ENCODE results near the gene ZNF22.

ZNF22 gene

GRCh38 chr10:44965651-44966097 is 35.0 kb upstream of the ZNF22 start:
- DNase-seq = no peak

GRCh38 chr10:44966129-44966815 is 34.5 kb upstream of the ZNF22 start:
- DNase-seq = no peak

GRCh38 chr10:44966816-44967509 is 33.8 kb upstream of the ZNF22 start:
- DNase-seq = no peak

- DNase-seq = no peak
Measured at GRCh38 chr10:44967616-44968015, 33.1 kb upstream of the ZNF22 start.

GRCh38 chr10:44968091-44968490 is 32.6 kb upstream of the ZNF22 start:
- no peak for DNase-seq

- no peak for DNase-seq
Measured at GRCh38 chr10:44968500-44969400, 32.0 kb upstream of the ZNF22 start.

GRCh38 chr10:44969854-44970253 is 30.9 kb upstream of the ZNF22 start:
- DNase-seq = no peak

GRCh38 chr10:44970812-44971395 is 29.8 kb upstream of the ZNF22 start:
- DNase-seq = no peak

GRCh38 chr10:44971434-44971833 is 29.3 kb upstream of the ZNF22 start:
- no peak for DNase-seq

GRCh38 chr10:44971935-44972757 is 28.6 kb upstream of the ZNF22 start:
- DNase-seq = no peak

- DNase-seq = no peak
Measured at GRCh38 chr10:44972874-44973306, 27.8 kb upstream of the ZNF22 start.

GRCh38 chr10:44973323-44974081 is 27.2 kb upstream of the ZNF22 start:
- no peak for DNase-seq

GRCh38 chr10:44974082-44974627 is 26.6 kb upstream of the ZNF22 start:
- DNase-seq = no peak

- peak; percentile 31 for DNase-seq
Measured at GRCh38 chr10:44974628-44975430, 25.9 kb upstream of the ZNF22 start.

GRCh38 chr10:44975431-44976331 is 25.0 kb upstream of the ZNF22 start:
- peak; percentile 78 for DNase-seq

GRCh38 chr10:44976352-44977198 is 24.1 kb upstream of the ZNF22 start:
- DNase-seq = no peak

- no peak for DNase-seq
Measured at GRCh38 chr10:44977287-44978212, 23.2 kb upstream of the ZNF22 start.
